PFSK-1 (cell line): Measurements from ENCODE around the gene GSK3A.

ENCODE experiments used
- POLR2AphosphoS5 ChIP-seq: IDR thresholded peaks from 2 replicates; pipeline ENCODE4 v1.6.1; 2012; ENCODE audit warnings: low read depth, mild to moderate bottlenecking, control low read depth, low read length, moderate library complexity
- TAF1 ChIP-seq: IDR thresholded peaks from 2 replicates; pipeline ENCODE4 v1.6.1; 2012; ENCODE audit warnings: low read length, control low read depth, borderline replicate concordance; ENCODE audit not compliant: insufficient read depth

- TF ChIP-seq POLR2AphosphoS5 (no peak), TAF1 (no peak)
These were observed 50.5 kb downstream of the GSK3A start for GRCh38 chr19:42191855-42192254.
